ENCODE data around the gene DCAF17. TPM values are rescaled to one million over a fixed set of nuclear protein-coding genes. Genes with fewer than 3 reads are reported as not detected.

The DCAF17 gene
- total RNA-seq, 2 donors from 2014 or later = 15.5 to 19.1 TPM

DNA sequence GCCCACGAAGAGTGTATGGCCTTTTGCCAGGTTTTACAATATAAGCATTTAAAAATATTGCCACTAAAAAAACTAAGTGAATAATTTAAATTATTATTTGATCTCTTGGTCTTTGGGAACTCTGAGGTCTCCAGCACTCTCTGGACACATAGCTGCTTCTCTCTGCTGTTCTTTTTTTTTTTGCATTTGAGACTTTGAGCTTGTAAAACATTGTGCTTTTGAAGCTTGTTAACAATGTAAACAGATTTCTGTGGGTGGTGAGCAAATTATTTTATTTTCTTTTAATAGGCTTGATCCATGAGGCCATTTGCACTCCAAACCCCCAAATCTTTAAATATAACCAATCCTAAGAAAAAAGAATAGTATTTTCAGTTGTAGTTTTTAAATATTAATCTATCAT lies 42.0 kb downstream of the DCAF17 start:
- Histone ChIP-seq H3K9me3 (no peaks in the 10 kb centered on the region), H3K27ac (no peak overlapping the region), H3K36me3 (no peaks in the 10 kb centered on the region), H3K27me3 (replicated peaks; ENCODE audit: insufficient read depth) (no peaks in the 10 kb centered on the region), H3K4me3 (no peak overlapping the region), H3K4me1 (replicated peaks) (no peaks in the 10 kb centered on the region)
- TF ChIP-seq POLR2AphosphoS5 (IDR thresholded peaks at IDR 0.05) (no peak), POLR2A (IDR thresholded peaks at IDR 0.05) (no peak)
- TF ChIP-seq, protein P1, sequence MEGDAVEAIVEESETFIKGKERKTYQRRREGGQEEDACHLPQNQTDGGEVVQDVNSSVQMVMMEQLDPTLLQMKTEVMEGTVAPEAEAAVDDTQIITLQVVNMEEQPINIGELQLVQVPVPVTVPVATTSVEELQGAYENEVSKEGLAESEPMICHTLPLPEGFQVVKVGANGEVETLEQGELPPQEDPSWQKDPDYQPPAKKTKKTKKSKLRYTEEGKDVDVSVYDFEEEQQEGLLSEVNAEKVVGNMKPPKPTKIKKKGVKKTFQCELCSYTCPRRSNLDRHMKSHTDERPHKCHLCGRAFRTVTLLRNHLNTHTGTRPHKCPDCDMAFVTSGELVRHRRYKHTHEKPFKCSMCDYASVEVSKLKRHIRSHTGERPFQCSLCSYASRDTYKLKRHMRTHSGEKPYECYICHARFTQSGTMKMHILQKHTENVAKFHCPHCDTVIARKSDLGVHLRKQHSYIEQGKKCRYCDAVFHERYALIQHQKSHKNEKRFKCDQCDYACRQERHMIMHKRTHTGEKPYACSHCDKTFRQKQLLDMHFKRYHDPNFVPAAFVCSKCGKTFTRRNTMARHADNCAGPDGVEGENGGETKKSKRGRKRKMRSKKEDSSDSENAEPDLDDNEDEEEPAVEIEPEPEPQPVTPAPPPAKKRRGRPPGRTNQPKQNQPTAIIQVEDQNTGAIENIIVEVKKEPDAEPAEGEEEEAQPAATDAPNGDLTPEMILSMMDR (IDR thresholded peaks at IDR 0.05) = no peak
- whole genome bisulfite sequencing = 35% methylated on average over 1 of the region's 1 CpG
- intact Hi-C loops (cut with DNase I) = no loop called here
- no peak for DNase-seq (ENCODE audit: low spot score)

DNA sequence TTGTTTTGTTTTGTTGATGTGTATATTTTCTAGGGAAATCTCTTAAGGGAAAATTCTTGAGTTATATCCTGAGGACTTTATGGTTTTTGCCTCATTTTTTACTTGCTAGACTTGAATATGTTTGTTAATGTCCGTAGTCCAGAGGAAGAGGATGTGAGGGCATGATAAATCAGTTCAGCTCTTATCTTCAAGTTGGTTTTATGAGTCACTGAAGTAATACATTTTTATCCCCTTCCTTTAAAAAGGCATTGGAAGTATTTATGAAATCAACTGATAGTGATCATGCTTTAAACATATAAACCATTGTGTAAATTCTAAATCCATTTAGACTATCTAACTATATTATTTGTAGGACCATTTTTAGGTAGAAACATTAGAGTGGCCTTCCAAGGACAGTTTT lies 44.3 kb downstream of the DCAF17 start:
- Histone ChIP-seq H3K9me3 (no peaks in the 10 kb centered on the region), H3K36me3 (no peaks in the 10 kb centered on the region), H3K4me1 (replicated peaks) (no peaks in the 10 kb centered on the region), H3K4me3 (no peak overlapping the region), H3K27me3 (replicated peaks; ENCODE audit: insufficient read depth) (no peaks in the 10 kb centered on the region), H3K27ac (no peak overlapping the region)
- DNase-seq (ENCODE audit: low spot score) = no peak
- intact Hi-C loops (cut with DNase I) = no loop called here
- WGBS = 28% methylated on average over 1 of the region's 1 CpG
- TF ChIP-seq, protein P1 (IDR thresholded peaks at IDR 0.05) = no peak
- no peak for TF ChIP-seq POLR2AphosphoS5 (IDR thresholded peaks at IDR 0.05)
- TF ChIP-seq POLR2A (IDR thresholded peaks at IDR 0.05) = no peak

DNA sequence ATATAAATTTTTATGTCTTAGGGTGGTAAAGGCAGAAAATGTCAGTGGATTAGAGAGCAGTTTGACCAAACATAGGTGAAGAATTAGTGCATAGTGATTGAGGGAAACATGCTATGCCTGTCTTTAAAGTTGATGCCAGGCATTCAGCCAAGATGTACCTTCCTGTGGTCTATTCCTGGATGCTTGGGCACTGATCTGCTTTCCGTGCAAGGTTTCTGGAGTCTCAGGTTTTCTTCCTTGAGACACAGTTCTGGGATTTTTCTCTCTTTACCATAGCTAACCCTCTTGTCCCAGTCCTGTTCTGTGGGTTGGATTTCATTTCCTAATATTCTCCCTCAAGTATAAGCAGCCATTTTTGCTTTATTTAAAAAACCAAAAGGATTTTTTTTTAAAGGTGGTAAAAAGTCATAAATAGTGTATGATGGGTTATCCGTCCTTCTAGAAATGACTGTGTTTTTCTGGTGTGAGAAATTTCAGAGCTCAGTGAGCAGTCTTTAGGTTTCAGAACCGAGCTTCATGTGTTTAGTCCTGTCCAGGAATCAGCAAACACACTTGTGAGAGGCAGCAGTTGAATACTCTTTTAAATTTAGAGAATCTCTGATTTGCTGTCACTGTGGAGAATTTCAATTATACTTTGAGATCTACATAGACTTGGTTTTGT lies 45.3 kb downstream of the DCAF17 start:
- no peak overlapping the region for H3K4me3 ChIP-seq
- H3K27me3 ChIP-seq (replicated peaks; ENCODE audit: insufficient read depth) = no peaks in the 10 kb centered on the region
- no peaks in the 10 kb centered on the region for H3K4me1 ChIP-seq (replicated peaks)
- no peaks in the 10 kb centered on the region for H3K9me3 ChIP-seq
- no peaks in the 10 kb centered on the region for H3K36me3 ChIP-seq
- H3K27ac ChIP-seq = no peak overlapping the region
- intact Hi-C loops (cut with DNase I) = no loop called here
- DNase-seq (ENCODE audit: low spot score) = no peak
- WGBS = 83% methylated on average over 3 of the region's 3 CpGs
- TF ChIP-seq, protein P1 (IDR thresholded peaks at IDR 0.05) = no peak
- no peak for TF ChIP-seq POLR2A (IDR thresholded peaks at IDR 0.05)
- TF ChIP-seq POLR2AphosphoS5 (IDR thresholded peaks at IDR 0.05) = no peak

DNA sequence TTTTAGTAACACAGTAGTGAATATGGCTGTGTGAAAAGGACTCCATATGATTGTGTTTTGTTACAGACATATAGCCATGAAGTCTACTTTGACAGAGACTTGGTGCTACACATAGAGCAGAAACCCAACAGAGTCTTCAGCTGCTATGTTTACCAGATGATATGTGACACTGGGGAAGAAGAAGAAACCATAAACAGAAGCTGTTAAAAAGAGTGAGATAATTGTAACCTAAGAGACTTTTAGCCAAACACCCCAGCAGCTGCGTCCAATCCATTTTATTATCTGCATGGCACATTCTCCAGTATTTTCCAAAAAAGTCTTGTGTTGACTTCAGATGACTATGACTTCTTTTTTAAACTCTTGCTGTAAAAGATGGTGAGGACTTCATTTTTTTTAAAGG lies 46.9 kb downstream of the DCAF17 start:
- H3K36me3 ChIP-seq = no peaks in the 10 kb centered on the region
- intact Hi-C loops (cut with DNase I) = no loop called here
- no peak overlapping the region for H3K27ac ChIP-seq
- DNase-seq (ENCODE audit: low spot score) = no peak
- H3K27me3 ChIP-seq (replicated peaks; ENCODE audit: insufficient read depth) = no peaks in the 10 kb centered on the region
- no peaks in the 10 kb centered on the region for H3K9me3 ChIP-seq
- H3K4me3 ChIP-seq = no peak overlapping the region
- 72% methylated on average over 1 of the region's 1 CpG for WGBS
- no peaks in the 10 kb centered on the region for H3K4me1 ChIP-seq (replicated peaks)
- TF ChIP-seq POLR2AphosphoS5 (IDR thresholded peaks at IDR 0.05) (no peak), POLR2A (IDR thresholded peaks at IDR 0.05) (no peak)
- TF ChIP-seq, protein P1 (IDR thresholded peaks at IDR 0.05) = no peak

DNA sequence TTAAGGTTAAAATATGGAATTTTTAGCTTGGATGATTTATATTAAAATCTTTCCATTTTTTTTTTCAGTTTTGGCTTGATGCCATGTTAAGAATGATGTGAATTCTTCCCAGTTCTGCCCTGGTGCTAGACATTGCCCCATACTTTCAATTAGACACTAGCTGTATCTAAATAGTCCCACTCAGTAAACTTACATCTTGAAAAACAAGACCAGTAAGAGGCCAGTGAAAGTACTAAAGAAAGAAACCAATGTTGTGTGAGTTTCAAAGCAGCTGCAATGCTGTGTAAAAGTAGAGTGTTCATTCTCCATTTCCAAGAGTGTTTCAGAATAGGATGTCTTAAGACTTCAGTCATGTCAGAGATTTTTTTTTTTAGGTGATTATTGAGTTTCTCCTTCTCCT lies 48.3 kb downstream of the DCAF17 start:
- no peaks in the 10 kb centered on the region for H3K27me3 ChIP-seq (replicated peaks; ENCODE audit: insufficient read depth)

More for the DNA sequence above, 48.3 kb downstream of the DCAF17 start:
- DNase-seq (ENCODE audit: low spot score) = no peak
- Histone ChIP-seq H3K36me3 (no peaks in the 10 kb centered on the region), H3K4me1 (replicated peaks) (no peaks in the 10 kb centered on the region), H3K4me3 (no peak overlapping the region), H3K9me3 (no peaks in the 10 kb centered on the region), H3K27ac (no peak overlapping the region)
- intact Hi-C loops (cut with DNase I) = no loop called here
- no peak for TF ChIP-seq POLR2AphosphoS5 (IDR thresholded peaks at IDR 0.05)
- no peak for TF ChIP-seq POLR2A (IDR thresholded peaks at IDR 0.05)
- TF ChIP-seq, protein P1 (IDR thresholded peaks at IDR 0.05) = no peak

All from prostate gland (tissue), 2 donors.